Gastroesophageal sphincter (tissue), 4 donors: ENCODE data around the gene NOS1AP. TPM values are rescaled to one million over a fixed set of nuclear protein-coding genes. Genes with fewer than 3 reads are reported as not detected.

Experiments
- ATAC-seq: fragments of 150-250 bp; one replicate; pipeline ENCODE4 v1.9.1; 2016; ENCODE audit warnings: mild to moderate bottlenecking, moderate library complexity
- H3K27ac ChIP-seq, 4 donors: fragments of 200-600 bp; sonication (generic) in 3 of 4; 1 replicate in 3 of 4; 2 replicates in 1 of 4; pipeline ENCODE4 v1.5.1; 2016 to 2019
- H3K27me3 ChIP-seq: fragments of 200-600 bp; sonication (generic); one replicate; pipeline ENCODE4 v1.5.1; 2019
- H3K36me3 ChIP-seq, 2 donors: fragments of 200-600 bp; sonication (generic); one replicate each; pipeline ENCODE4 v1.5.1; 2019; ENCODE audit warnings: control low read depth in 1 of 2
- H3K4me1 ChIP-seq, 3 donors: fragments of 200-600 bp; sonication (generic); 1 replicate in 2 of 3; 2 replicates in 1 of 3; pipeline ENCODE4 v1.5.1; 2016 to 2019; ENCODE audit warnings: control low read depth in 2 of 3
- H3K4me3 ChIP-seq, 2 donors: fragments of 200-600 bp; sonication (generic); one replicate each; pipeline ENCODE4 v1.5.1; 2019; ENCODE audit warnings: mild to moderate bottlenecking in 1 of 2, moderate library complexity in 1 of 2
- H3K9me3 ChIP-seq, 3 donors: fragments of 200-600 bp; sonication (generic); one replicate each; pipeline ENCODE4 v1.5.1; 2017 to 2019; ENCODE audit warnings: control low read depth in 2 of 3
- CTCF ChIP-seq, 4 experiments: fragments of 200-600 bp in 2 of 4; fragments of 450-650 bp in 2 of 4; sonication (generic) in 1 of 4; IDR thresholded peaks; one replicate each; pipeline ENCODE4 v1.5.1; 2017 to 2019; ENCODE audit warnings: antibody characterized with exemption in 4 of 4, mild to moderate bottlenecking in 2 of 4, moderate library complexity in 2 of 4
- EP300 ChIP-seq: sonication (generic); formaldehyde crosslinking; IDR thresholded peaks from one replicate; pipeline ENCODE4 v1.6.1; 2017; ENCODE audit warnings: antibody characterized with exemption, mild to moderate bottlenecking
- POLR2A ChIP-seq, 2 donors: fragments of 450-650 bp; IDR thresholded peaks; one replicate each; pipeline ENCODE4 v1.6.1; 2017; ENCODE audit warnings: antibody characterized with exemption in 2 of 2, mild to moderate bottlenecking in 2 of 2, moderate library complexity in 1 of 2
- POLR2AphosphoS5 ChIP-seq: sonication (generic); formaldehyde crosslinking; IDR thresholded peaks from one replicate; pipeline ENCODE4 v1.6.1; 2017; ENCODE audit warnings: antibody characterized with exemption
- WGBS, 2 donors: methylation state at CpG; one replicate each; pipeline ENCODE4 v1.1.5; 2018; ENCODE audit warnings: low coverage in 1 of 2; 5-methylcytosine and 5-hydroxymethylcytosine counted together
- total RNA-seq, 4 donors: library from RNA; depleted of rRNA; stranded (reverse); fragments of >200 nt; gene quantifications; one replicate each; pipeline ENCODE4 v1.1.0, GENCODE V29; 2016

NOS1AP gene
- total RNA-seq, 4 donors from 2014 or later = 3.5 to 7.8 (median 4.1) TPM

- ATAC-seq = no peak
These were observed 173.3 kb downstream of the NOS1AP start for GRCh38 chr1:162242804-162243203.

GRCh38 chr1:162248854-162249535 is 179.5 kb downstream of the NOS1AP start:
- Histone ChIP-seq H3K9me3 (no peaks in the 10 kb centered on the region), H3K36me3 (no peaks in the 10 kb centered on the region), H3K4me3 (no peak overlapping the region), H3K4me1 (no peaks in the 10 kb centered on the region), H3K27me3 (no peaks in the 10 kb centered on the region), H3K27ac (no peak overlapping the region)
- TF ChIP-seq POLR2AphosphoS5 = no peak
- TF ChIP-seq POLR2A (IDR thresholded peaks at IDR 0.05) = no peak
- TF ChIP-seq CTCF (IDR thresholded peaks at IDR 0.05) = no peak
- TF ChIP-seq EP300 = no peak
- no peak for ATAC-seq
- WGBS, 2 donors = 88 to 100% methylated on average over 1 of the region's 3 CpGs

More at GRCh38 chr1:162242804-162243203, 173.3 kb downstream of the NOS1AP start:
- no peaks in the 10 kb centered on the region for H3K4me1 ChIP-seq
- WGBS, 2 donors = 99 to 100% methylated on average over 5 to 6 of the region's 6 CpGs
- TF ChIP-seq EP300 = no peak
- no peak for TF ChIP-seq CTCF (IDR thresholded peaks at IDR 0.05)
- TF ChIP-seq POLR2AphosphoS5 = no peak
- TF ChIP-seq POLR2A (IDR thresholded peaks at IDR 0.05) = no peak
- H3K27ac ChIP-seq = no peak overlapping the region
- H3K9me3 ChIP-seq = no peaks in the 10 kb centered on the region
- no peak overlapping the region for H3K4me3 ChIP-seq
- no peaks in the 10 kb centered on the region for H3K27me3 ChIP-seq
- H3K36me3 ChIP-seq = no peaks in the 10 kb centered on the region

- no peak for ATAC-seq
- Histone ChIP-seq H3K4me3 (no peak overlapping the region), H3K27ac (no peak overlapping the region), H3K4me1 (no peaks in the 10 kb centered on the region), H3K36me3 (no peaks in the 10 kb centered on the region), H3K9me3 (no peaks in the 10 kb centered on the region), H3K27me3 (no peaks in the 10 kb centered on the region)
- 65% methylated on average over 2 of the region's 2 CpGs; no CpG with 5 or more reads in 1 of the 2 donors for WGBS, 2 donors
- TF ChIP-seq CTCF (IDR thresholded peaks at IDR 0.05) (no peak), POLR2AphosphoS5 (no peak), POLR2A (IDR thresholded peaks at IDR 0.05) (no peak)
These were observed 180.7 kb downstream of the NOS1AP start for GRCh38 chr1:162250004-162250730.

GRCh38 chr1:162251102-162251501 is 181.6 kb downstream of the NOS1AP start:
- 94 to 100% methylated on average over 2 of the region's 2 CpGs for WGBS, 2 donors
- TF ChIP-seq CTCF (IDR thresholded peaks at IDR 0.05) (no peak), EP300 (no peak), POLR2AphosphoS5 (no peak), POLR2A (IDR thresholded peaks at IDR 0.05) (no peak)
- no peak overlapping the region for H3K4me3 ChIP-seq
- H3K27ac ChIP-seq = no peak overlapping the region
- no peaks in the 10 kb centered on the region for H3K9me3 ChIP-seq
- ATAC-seq = no peak
- peaks cover 0 to 6% (median 0%) of the 10 kb centered on the region in 3 donors for H3K4me1 ChIP-seq
- no peaks in the 10 kb centered on the region for H3K36me3 ChIP-seq
- no peaks in the 10 kb centered on the region for H3K27me3 ChIP-seq

GRCh38 chr1:162252214-162252613 is 182.7 kb downstream of the NOS1AP start:
- no peak overlapping the region for H3K27ac ChIP-seq
- 69 to 89% methylated on average over 1 of the region's 2 CpGs for WGBS, 2 donors
- no peak for ATAC-seq
- no peaks in the 10 kb centered on the region for H3K27me3 ChIP-seq
- peaks cover 0 to 18% (median 0%) of the 10 kb centered on the region in 3 donors for H3K4me1 ChIP-seq
- no peak for TF ChIP-seq POLR2AphosphoS5
- no peak for TF ChIP-seq POLR2A (IDR thresholded peaks at IDR 0.05)
- no peak for TF ChIP-seq CTCF (IDR thresholded peaks at IDR 0.05)
- no peak for TF ChIP-seq EP300
- no peak overlapping the region for H3K4me3 ChIP-seq
- H3K36me3 ChIP-seq = no peaks in the 10 kb centered on the region
- H3K9me3 ChIP-seq = no peaks in the 10 kb centered on the region
